Neural progenitor cell (in vitro differentiated cells): Measurements from ENCODE around the gene WWOX.

Source experiments
- EZH2 ChIP-seq: fragments of 200-600 bp; sonication (generic); IDR thresholded peaks from 2 replicates; pipeline ENCODE4 v1.6.1; 2017; ENCODE audit warnings: antibody characterized with exemption, mild to moderate bottlenecking, moderate library complexity
- EZH2phosphoT487 ChIP-seq: fragments of 200-600 bp; sonication (generic); IDR thresholded peaks from 2 replicates; pipeline ENCODE4 v1.6.1; 2017; ENCODE audit warnings: antibody characterized with exemption
- TF ChIP-seq, protein P1 (sequence below): fragments of 200-600 bp; sonication (generic); IDR thresholded peaks from 2 replicates; pipeline ENCODE4 v1.5.1; 2017; ENCODE audit warnings: antibody characterized with exemption, mild to moderate bottlenecking

DNA sequence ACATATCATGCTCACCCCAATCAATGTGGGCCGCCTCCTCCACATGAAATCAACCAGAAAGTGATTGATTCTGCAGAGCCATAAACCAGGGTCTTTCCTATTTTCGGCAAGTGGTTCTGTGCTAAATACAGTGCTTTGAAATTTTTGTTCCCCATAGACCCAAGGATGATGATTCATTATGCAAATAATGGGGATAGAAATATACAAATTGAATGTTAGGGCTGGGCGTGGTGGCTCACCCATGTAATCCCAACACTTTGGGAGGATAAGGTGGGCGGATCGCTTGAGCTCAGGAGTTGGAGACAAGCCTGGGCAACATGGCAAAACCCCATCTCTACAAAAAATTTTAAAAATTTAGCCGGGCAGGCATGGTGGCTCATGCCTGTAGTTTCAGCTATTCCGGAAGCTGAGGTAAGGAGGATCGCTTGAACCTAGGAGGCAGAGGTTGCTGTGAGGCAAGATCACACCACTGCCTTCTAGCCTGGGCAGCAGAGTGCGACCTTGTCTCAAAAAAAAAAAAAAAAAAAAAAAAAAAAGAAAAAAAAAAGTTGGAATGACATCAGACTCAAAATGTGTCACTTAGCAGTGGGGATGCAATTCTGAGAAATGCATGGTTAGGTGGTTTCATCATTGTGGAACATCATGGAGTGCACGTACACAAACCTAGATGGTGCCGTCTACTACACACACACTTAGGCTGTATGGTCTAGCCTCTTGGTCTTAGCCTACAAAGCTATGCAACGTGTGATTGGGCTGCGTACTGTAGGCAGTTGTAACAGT lies 919.4 kb downstream of the WWOX start:
- no peak for TF ChIP-seq EZH2
- TF ChIP-seq, protein P1, sequence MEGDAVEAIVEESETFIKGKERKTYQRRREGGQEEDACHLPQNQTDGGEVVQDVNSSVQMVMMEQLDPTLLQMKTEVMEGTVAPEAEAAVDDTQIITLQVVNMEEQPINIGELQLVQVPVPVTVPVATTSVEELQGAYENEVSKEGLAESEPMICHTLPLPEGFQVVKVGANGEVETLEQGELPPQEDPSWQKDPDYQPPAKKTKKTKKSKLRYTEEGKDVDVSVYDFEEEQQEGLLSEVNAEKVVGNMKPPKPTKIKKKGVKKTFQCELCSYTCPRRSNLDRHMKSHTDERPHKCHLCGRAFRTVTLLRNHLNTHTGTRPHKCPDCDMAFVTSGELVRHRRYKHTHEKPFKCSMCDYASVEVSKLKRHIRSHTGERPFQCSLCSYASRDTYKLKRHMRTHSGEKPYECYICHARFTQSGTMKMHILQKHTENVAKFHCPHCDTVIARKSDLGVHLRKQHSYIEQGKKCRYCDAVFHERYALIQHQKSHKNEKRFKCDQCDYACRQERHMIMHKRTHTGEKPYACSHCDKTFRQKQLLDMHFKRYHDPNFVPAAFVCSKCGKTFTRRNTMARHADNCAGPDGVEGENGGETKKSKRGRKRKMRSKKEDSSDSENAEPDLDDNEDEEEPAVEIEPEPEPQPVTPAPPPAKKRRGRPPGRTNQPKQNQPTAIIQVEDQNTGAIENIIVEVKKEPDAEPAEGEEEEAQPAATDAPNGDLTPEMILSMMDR, result no peak
- TF ChIP-seq EZH2phosphoT487, result no peak
